Activated CD8-positive, alpha-beta T cell treated with anti-CD3 and anti-CD28 coated beads for 36 hours (primary cell): ENCODE data around the gene PDZD2. TPM values are rescaled to one million over a fixed set of nuclear protein-coding genes. Genes with fewer than 3 reads are reported as not detected.

ENCODE experiments used
- ATAC-seq: fragments of 200-7000 bp; cut with Tn5 transposase; one replicate; pipeline ENCODE4 v1.10.0; 2021; ENCODE audit warnings: mild to moderate bottlenecking, moderate library complexity
- CTCF ChIA-PET: fragments of 350-600 bp; sonication (Branson Sonifier 250); formaldehyde crosslinking; loops from one replicate; lab custom pipeline; 2021; ENCODE audit warnings: antibody characterized with exemption; lab: Charles Lee
- POLR2A ChIA-PET: fragments of 350-600 bp; sonication (Branson Sonifier 250); formaldehyde crosslinking; loops from one replicate; lab custom pipeline; 2021; ENCODE audit warnings: antibody characterized with exemption; lab: Charles Lee
- DNase-seq: peaks from one replicate; pipeline ENCODE4 v3.0.0-alpha.2; 2020
- H3K27ac Mint-ChIP-seq: one replicate; pipeline ENCODE4 v1.8.0; 2021; ENCODE audit warnings: mild to moderate bottlenecking, mixed read lengths
- H3K27me3 Mint-ChIP-seq: one replicate; pipeline ENCODE4 v1.8.0; 2021; ENCODE audit warnings: mixed read lengths
- H3K36me3 Mint-ChIP-seq: one replicate; pipeline ENCODE4 v1.8.0; 2021; ENCODE audit warnings: low read depth, mixed read lengths
- H3K4me1 Mint-ChIP-seq: one replicate; pipeline ENCODE4 v1.8.0; 2021; ENCODE audit warnings: low read depth, mixed read lengths
- H3K4me3 Mint-ChIP-seq: one replicate; pipeline ENCODE4 v1.8.0; 2021; ENCODE audit warnings: mild to moderate bottlenecking, moderate library complexity, mixed read lengths
- H3K9me3 Mint-ChIP-seq: one replicate; pipeline ENCODE4 v1.8.0; 2021; ENCODE audit warnings: mixed read lengths
- CTCF ChIP-seq: fragments of 200-600 bp; IDR thresholded peaks from one replicate; pipeline ENCODE4 v1.8.0; 2022; ENCODE audit warnings: antibody characterized with exemption, mild to moderate bottlenecking
- intact Hi-C: fragments of 100-400 bp; cut with micrococcal nuclease; formaldehyde crosslinking; loops from one replicate; pipeline ENCODE4 v1.10.0; 2022
- total RNA-seq, 2 experiments: library from RNA; stranded (reverse); gene quantifications; one replicate each; pipeline ENCODE4 v1.2.3, GENCODE V29; 2021

Gene PDZD2
- total RNA-seq, 2 experiments from 2014 or later: not detected

DNA sequence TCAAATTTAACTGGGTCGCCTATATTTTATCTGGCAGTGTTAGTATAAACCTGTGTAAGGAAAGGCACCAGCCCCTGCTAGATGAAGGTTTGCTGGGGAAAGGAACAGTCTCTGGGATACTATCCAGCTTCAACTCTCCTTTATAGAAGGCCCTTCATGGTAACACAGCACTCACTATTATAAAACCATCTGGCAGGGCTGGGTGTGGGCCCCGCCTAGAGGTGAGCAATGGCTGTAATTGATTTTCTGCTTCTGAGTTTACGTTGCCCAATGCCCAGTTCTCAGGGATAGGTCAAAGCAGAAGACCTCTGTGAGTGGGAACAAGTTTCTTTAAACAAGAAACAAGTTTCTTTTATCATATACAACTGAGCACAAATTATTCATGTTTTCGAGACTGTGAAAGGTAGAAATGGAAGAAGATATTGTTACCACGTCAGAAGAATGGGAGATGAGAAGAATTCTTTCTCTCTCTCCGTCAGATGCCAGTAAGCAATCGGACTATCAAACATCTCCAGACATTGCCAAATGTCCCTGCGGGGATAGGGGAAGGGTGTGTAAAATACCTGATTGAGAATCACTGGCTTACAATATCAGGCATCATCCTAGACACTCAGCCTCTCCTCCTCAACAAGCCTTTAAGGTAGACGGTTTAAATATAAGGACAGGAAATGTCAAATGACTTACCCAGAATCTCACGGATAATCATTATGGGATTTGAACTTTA, 205.9 kb downstream of the PDZD2 start:
- POLR2A ChIA-PET: no interaction called here
- peaks cover under 1% of the 10 kb centered on the region for H3K9me3 Mint-ChIP-seq
- no peaks in the 10 kb centered on the region for H3K4me1 Mint-ChIP-seq
- no peaks in the 10 kb centered on the region for H3K36me3 Mint-ChIP-seq
- CTCF ChIA-PET: interaction anchor here (1.4 kb wide), 1 partner anchor 248 kb away, joined by 3 read pairs; no protein-coding TSS in a partner anchor
- no peak for TF ChIP-seq CTCF
- no peak overlapping the region for H3K27ac Mint-ChIP-seq
- intact Hi-C loops: no loop called here
- H3K27me3 Mint-ChIP-seq: no peaks in the 10 kb centered on the region
- H3K4me3 Mint-ChIP-seq: no peak overlapping the region
- DNase-seq: no peak
- ATAC-seq: no peak

DNA sequence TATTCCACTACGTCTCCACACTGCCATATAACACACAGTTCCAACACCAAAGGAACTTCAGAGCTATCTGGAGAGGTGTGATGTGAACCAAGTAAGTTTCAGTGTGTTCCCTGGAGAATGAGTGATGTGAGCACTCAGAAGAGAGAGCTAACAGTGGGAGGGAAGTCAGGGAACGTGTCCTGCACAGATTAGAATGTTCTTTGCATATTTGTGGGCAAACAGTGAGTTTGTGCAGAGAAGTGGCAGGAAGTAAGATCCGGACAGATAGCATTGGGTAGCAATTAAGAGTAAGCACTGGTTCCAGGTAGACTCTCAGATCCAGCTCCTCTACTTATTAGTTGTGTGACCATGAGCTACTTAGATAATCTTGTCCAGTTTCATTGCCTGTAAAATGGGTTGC, 206.4 kb downstream of the PDZD2 start:
- no peak overlapping the region for H3K27ac Mint-ChIP-seq
- POLR2A ChIA-PET: no interaction called here
- no peak overlapping the region for H3K4me3 Mint-ChIP-seq
- no peaks in the 10 kb centered on the region for H3K36me3 Mint-ChIP-seq
- intact Hi-C loops: no loop called here
- TF ChIP-seq CTCF: no peak
- H3K27me3 Mint-ChIP-seq: no peaks in the 10 kb centered on the region
- no peaks in the 10 kb centered on the region for H3K9me3 Mint-ChIP-seq
- H3K4me1 Mint-ChIP-seq: no peaks in the 10 kb centered on the region
- CTCF ChIA-PET: interaction anchor here (1.1 kb wide), 1 partner anchor 20 kb away, joined by 3 read pairs; no protein-coding TSS in a partner anchor
- ATAC-seq: no peak
- DNase-seq: no peak

DNA sequence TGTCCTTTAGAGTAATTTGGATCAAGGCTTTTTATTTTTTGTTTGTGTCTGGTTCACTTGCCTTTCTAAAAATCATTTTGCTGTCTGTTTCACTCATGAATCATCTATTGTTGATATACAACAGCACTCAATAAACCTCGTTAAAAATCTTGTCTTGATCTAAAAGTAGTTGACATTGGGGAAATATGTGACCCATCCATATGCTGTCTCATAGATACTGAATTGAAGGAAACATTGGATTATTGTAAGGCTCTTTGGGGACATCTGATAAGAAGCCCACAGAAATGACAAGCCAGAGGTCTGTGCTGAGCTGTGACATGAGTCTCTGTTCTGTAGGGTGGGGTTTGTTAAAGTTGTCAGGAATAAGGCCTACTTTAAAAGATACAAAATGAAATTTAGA, 208.0 kb downstream of the PDZD2 start:
- Mint-ChIP-seq H3K4me1 (peaks cover 6% of the 10 kb centered on the region), H3K4me3 (no peak overlapping the region), H3K27me3 (no peaks in the 10 kb centered on the region), H3K27ac (no peak overlapping the region), H3K9me3 (no peaks in the 10 kb centered on the region), H3K36me3 (no peaks in the 10 kb centered on the region)
- ATAC-seq (no peak), DNase-seq (no peak)
- intact Hi-C loops: no loop called here
- POLR2A ChIA-PET: no interaction called here
- TF ChIP-seq CTCF: no peak
- CTCF ChIA-PET: no interaction called here

DNA sequence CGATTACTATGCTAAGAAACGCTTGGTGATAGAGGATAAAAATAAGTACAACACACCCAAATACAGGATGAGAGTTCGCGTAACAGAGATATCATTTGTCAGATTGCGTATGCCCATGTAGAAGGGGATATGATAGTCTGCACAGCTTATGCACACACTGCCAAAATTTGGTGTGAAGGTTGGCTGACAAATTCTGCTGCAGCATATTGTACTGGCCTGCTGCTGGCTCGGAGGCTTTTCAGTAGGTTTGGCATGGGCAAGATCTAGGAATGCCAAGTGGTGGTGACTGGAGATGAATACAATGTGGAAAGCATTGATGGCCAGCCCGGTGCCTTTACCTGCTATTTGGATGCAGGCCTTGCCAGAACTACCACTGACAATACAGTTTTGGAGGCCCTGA, 208.4 kb downstream of the PDZD2 start:
- peaks cover 6% of the 10 kb centered on the region for H3K4me1 Mint-ChIP-seq
- no peaks in the 10 kb centered on the region for H3K27me3 Mint-ChIP-seq
- CTCF ChIA-PET: no interaction called here
- no peak overlapping the region for H3K4me3 Mint-ChIP-seq
- TF ChIP-seq CTCF: no peak
- H3K36me3 Mint-ChIP-seq: no peaks in the 10 kb centered on the region
- H3K27ac Mint-ChIP-seq: no peak overlapping the region
- intact Hi-C loops: no loop called here
- POLR2A ChIA-PET: no interaction called here
- no peaks in the 10 kb centered on the region for H3K9me3 Mint-ChIP-seq
- DNase-seq (no peak), ATAC-seq (no peak)

- no peak for TF ChIP-seq CTCF
- no peak overlapping the region for H3K4me3 Mint-ChIP-seq
- peaks cover 16% of the 10 kb centered on the region for H3K27me3 Mint-ChIP-seq
- no peaks in the 10 kb centered on the region for H3K9me3 Mint-ChIP-seq
- H3K4me1 Mint-ChIP-seq: peaks cover 19% of the 10 kb centered on the region
- CTCF ChIA-PET: no interaction called here
- DNase-seq (no peak), ATAC-seq (no peak)
- no peak overlapping the region for H3K27ac Mint-ChIP-seq
- intact Hi-C loops: no loop called here
- no peaks in the 10 kb centered on the region for H3K36me3 Mint-ChIP-seq
- POLR2A ChIA-PET: no interaction called here
Measured at GRCh38 chr5:31850981-31851689, 212.2 kb downstream of the PDZD2 start.
